Peyer's patch (tissue), 4 donors: ENCODE results near the gene PCBP3.

Experiments
- POLR2A ChIP-seq, 2 donors: fragments of 450-650 bp; IDR thresholded peaks; one replicate each; pipeline ENCODE4 v1.5.1; 2017; ENCODE audit warnings: antibody characterized with exemption in 2 of 2, mild to moderate bottlenecking in 2 of 2, moderate library complexity in 2 of 2
- TF ChIP-seq, protein P1 (sequence below), 6 experiments: fragments of 450-650 bp in 4 of 6; fragments of 200-600 bp in 2 of 6; sonication (generic) in 1 of 6; IDR thresholded peaks; one replicate each; pipeline ENCODE4 v1.5.1; 2017 to 2019; ENCODE audit warnings: antibody characterized with exemption in 6 of 6, mild to moderate bottlenecking in 3 of 6, moderate library complexity in 1 of 6

DNA sequence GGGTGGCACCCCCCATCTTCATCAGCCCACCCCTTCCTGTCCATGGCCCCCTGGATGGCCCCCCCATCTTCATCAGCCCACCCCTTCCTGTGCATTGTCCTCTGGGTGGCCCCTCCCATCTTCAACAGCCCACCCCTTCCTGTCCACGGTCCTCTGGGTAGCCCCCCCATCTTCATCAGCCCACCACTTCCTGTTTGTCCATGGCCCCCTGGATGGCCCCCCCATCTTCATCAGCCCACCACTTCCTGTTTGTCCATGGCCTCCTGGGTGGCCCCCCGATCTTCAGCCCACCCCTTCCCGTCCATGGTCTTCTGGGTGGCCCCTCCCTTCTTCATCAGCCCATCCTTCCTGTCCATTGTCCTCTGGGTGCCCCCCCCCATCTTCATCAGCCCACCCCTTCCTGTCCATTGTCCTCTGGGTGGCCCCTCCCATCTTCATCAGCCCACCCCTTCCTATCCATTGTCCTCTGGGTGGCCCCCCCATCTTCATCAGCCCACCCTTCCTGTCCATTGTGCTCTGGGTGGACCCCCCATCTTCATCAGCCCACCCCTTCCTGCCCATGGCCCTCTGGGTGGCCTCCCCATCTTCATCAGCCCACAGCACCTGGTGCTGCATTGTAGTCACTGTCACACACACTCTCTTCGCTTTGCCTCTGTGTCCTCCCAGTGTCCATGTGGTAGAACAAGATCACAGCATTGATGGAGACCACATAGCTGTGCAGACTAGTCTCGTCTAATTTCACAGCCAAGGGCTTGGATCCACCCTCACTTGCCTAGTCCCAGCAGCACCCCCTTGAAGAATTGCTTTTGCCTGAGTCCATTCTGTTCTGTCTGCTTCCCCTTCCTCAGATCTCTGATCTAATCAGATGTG lies 95.9 kb downstream of the PCBP3 start:
- TF ChIP-seq POLR2A (IDR thresholded peaks at IDR 0.05), result no peak
- TF ChIP-seq, protein P1, sequence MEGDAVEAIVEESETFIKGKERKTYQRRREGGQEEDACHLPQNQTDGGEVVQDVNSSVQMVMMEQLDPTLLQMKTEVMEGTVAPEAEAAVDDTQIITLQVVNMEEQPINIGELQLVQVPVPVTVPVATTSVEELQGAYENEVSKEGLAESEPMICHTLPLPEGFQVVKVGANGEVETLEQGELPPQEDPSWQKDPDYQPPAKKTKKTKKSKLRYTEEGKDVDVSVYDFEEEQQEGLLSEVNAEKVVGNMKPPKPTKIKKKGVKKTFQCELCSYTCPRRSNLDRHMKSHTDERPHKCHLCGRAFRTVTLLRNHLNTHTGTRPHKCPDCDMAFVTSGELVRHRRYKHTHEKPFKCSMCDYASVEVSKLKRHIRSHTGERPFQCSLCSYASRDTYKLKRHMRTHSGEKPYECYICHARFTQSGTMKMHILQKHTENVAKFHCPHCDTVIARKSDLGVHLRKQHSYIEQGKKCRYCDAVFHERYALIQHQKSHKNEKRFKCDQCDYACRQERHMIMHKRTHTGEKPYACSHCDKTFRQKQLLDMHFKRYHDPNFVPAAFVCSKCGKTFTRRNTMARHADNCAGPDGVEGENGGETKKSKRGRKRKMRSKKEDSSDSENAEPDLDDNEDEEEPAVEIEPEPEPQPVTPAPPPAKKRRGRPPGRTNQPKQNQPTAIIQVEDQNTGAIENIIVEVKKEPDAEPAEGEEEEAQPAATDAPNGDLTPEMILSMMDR (IDR thresholded peaks at IDR 0.05), result no peak
